ENCODE measurements around the gene ASB6.

ASB6 gene

GRCh38 chr9:129604056-129604765 lies 37.7 kb downstream of the ASB6 start:
- no peaks in the 10 kb centered on the region for H3K36me3 ChIP-seq
- H3K4me3 ChIP-seq (ENCODE audit: low read depth, low read length), result no peak overlapping the region
- H3K9me3 ChIP-seq, result no peaks in the 10 kb centered on the region
- DNase-seq, result no peak
- TF ChIP-seq CTCF (IDR thresholded peaks at IDR 0.05; ENCODE audit: low read depth, low read length), result no peak
- no peaks in the 10 kb centered on the region for H3K27me3 ChIP-seq
- peaks cover 15% of the 10 kb centered on the region for H3K4me1 ChIP-seq

- no peak for TF ChIP-seq CTCF (IDR thresholded peaks at IDR 0.05; ENCODE audit: low read depth, low read length)
- Histone ChIP-seq H3K27me3 (no peaks in the 10 kb centered on the region), H3K4me3 (ENCODE audit: low read depth, low read length) (no peak overlapping the region), H3K36me3 (no peaks in the 10 kb centered on the region), H3K9me3 (no peaks in the 10 kb centered on the region), H3K4me1 (peaks cover 14% of the 10 kb centered on the region)
- DNase-seq, result no peak
These were observed 39.1 kb downstream of the ASB6 start for GRCh38 chr9:129602598-129603415.

- TF ChIP-seq CTCF (IDR thresholded peaks at IDR 0.05; ENCODE audit: low read depth, low read length), result no peak
- no peak for DNase-seq
- H3K36me3 ChIP-seq, result no peaks in the 10 kb centered on the region
- H3K27me3 ChIP-seq, result no peaks in the 10 kb centered on the region
- 0 out of 2 replicates have a peak, but pooled peaks cover 2% of the 10 kb centered on the region for H3K4me1 ChIP-seq
- H3K4me3 ChIP-seq (ENCODE audit: low read depth, low read length), result no peak overlapping the region
- H3K9me3 ChIP-seq, result no peaks in the 10 kb centered on the region
These were observed 40.8 kb downstream of the ASB6 start for GRCh38 chr9:129601082-129601674.

GRCh38 chr9:129598089-129598596 lies 43.8 kb downstream of the ASB6 start:
- no peaks in the 10 kb centered on the region for H3K9me3 ChIP-seq
- no peaks in the 10 kb centered on the region for H3K27me3 ChIP-seq
- TF ChIP-seq CTCF (IDR thresholded peaks at IDR 0.05; ENCODE audit: low read depth, low read length), result no peak
- DNase-seq, result no peak
- H3K4me3 ChIP-seq (ENCODE audit: low read depth, low read length), result no peak overlapping the region
- H3K4me1 ChIP-seq, result 0 out of 2 replicates have a peak, but pooled peaks cover 2% of the 10 kb centered on the region
- H3K36me3 ChIP-seq, result no peaks in the 10 kb centered on the region

- Histone ChIP-seq H3K27me3 (no peaks in the 10 kb centered on the region), H3K36me3 (no peaks in the 10 kb centered on the region), H3K4me3 (ENCODE audit: low read depth, low read length) (no peak overlapping the region), H3K4me1 (0 out of 2 replicates have a peak, but pooled peaks cover 2% of the 10 kb centered on the region), H3K9me3 (no peaks in the 10 kb centered on the region)
- TF ChIP-seq CTCF (IDR thresholded peaks at IDR 0.05; ENCODE audit: low read depth, low read length), result no peak
- DNase-seq, result no peak
These were observed 44.4 kb downstream of the ASB6 start for GRCh38 chr9:129597355-129598088.

Data from BE2C (cell line).